GM12878 (cell line): ENCODE measurements around the gene HTR1A. TPM values are rescaled to one million over a fixed set of nuclear protein-coding genes. Genes with fewer than 3 reads are reported as not detected.

Experiments used
- ATAC-seq: fragments of 200-7000 bp; cut with Tn5 transposase; 3 replicates; pipeline ENCODE4 v1.9.1; 2020; ENCODE audit warnings: mild to moderate bottlenecking, moderate library complexity
- BruUV-seq: library from RNA; stranded (reverse); fragments of 400-500 nt; replicated peaks from 2 replicates; lab custom pipeline; 2021; lab: Mats Ljungman, UMichigan
- CTCF ChIA-PET: fragments of 300-600 bp; sonication (Branson Sonifier 250); formaldehyde crosslinking; extraction: SDS; loops from one replicate; lab custom pipeline; 2021; ENCODE audit warnings: inconsistent platforms; lab: Yijun Ruan, JAX
- POLR2A ChIA-PET: fragments of 350-600 bp; formaldehyde crosslinking; extraction: SDS; loops from one replicate; lab custom pipeline; 2021; ENCODE audit warnings: inconsistent platforms; lab: Charles Lee
- RAD21 ChIA-PET: fragments of 300-600 bp; sonication (Branson Sonifier 250); formaldehyde crosslinking; loops from one replicate; lab custom pipeline; 2023; ENCODE audit warnings: antibody characterized with exemption; ENCODE audit not compliant: unreplicated experiment; lab: Charles Lee
- SMC1A ChIA-PET: fragments of 300-600 bp; sonication (Branson Sonifier 250); formaldehyde crosslinking; loops from one replicate; lab custom pipeline; 2023; ENCODE audit not compliant: unreplicated experiment, uncharacterized antibody; lab: Charles Lee
- DNase-seq: peaks from one replicate; pipeline ENCODE4 v3.0.0-alpha.2; 2011; ENCODE audit warnings: low read depth, low spot score
- FAIRE-seq: peaks from 3 replicates; lab custom pipeline; 2011; peaks lifted over from hg19 to GRCh38; lab: Jason Lieb, UNC
- H2AFZ ChIP-seq: 2 replicates; pipeline ENCODE4 v1.6.0; 2011; ENCODE audit warnings: low read depth, low read length, control low read depth; ENCODE audit not compliant: control insufficient read depth
- H3K27ac ChIP-seq: 2 replicates; pipeline ENCODE4 v1.5.1; 2011; ENCODE audit warnings: control low read depth; ENCODE audit not compliant: control insufficient read depth, insufficient read depth
- H3K27me3 ChIP-seq, 2 experiments: replicated peaks in 1 of 2; 2 replicates each; pipeline versions ENCODE4 v1.6.0 to v1.6.1; 2011; ENCODE audit warnings: low read length in 1 of 2; ENCODE audit not compliant: control insufficient read depth in 2 of 2, insufficient read depth in 2 of 2
- H3K36me3 ChIP-seq, 2 experiments: 2 replicates each; pipeline ENCODE4 v1.5.1; 2011; ENCODE audit warnings: low read length in 1 of 2; ENCODE audit not compliant: control insufficient read depth in 2 of 2, insufficient read depth in 2 of 2
- H3K4me1 ChIP-seq: 2 replicates; pipeline ENCODE4 v1.6.1; 2011; ENCODE audit warnings: mild to moderate bottlenecking, low read length, moderate library complexity, mixed read lengths; ENCODE audit not compliant: control insufficient read depth, insufficient read depth
- H3K4me2 ChIP-seq: 2 replicates; pipeline ENCODE4 v1.6.0; 2011; ENCODE audit warnings: control low read depth; ENCODE audit not compliant: control insufficient read depth, insufficient read depth
- H3K4me3 ChIP-seq: fragments of 200-600 bp; sonication (generic); 2 replicates; pipeline ENCODE4 v1.5.1; 2016
- H3K79me2 ChIP-seq: 2 replicates; pipeline ENCODE4 v1.6.0; 2011; ENCODE audit warnings: low read length; ENCODE audit not compliant: control insufficient read depth, insufficient read depth
- H3K9ac ChIP-seq: 2 replicates; pipeline ENCODE4 v1.8.0; 2011; ENCODE audit warnings: low read length, control low read depth, mixed read lengths; ENCODE audit not compliant: control insufficient read depth, insufficient read depth
- H3K9me3 ChIP-seq: replicated peaks from 3 replicates; pipeline ENCODE4 v1.5.1; 2011; ENCODE audit warnings: mild to moderate bottlenecking, low read length; ENCODE audit not compliant: control insufficient read depth, insufficient read depth
- H4K20me1 ChIP-seq: 2 replicates; pipeline ENCODE4 v1.6.0; 2011; ENCODE audit not compliant: control insufficient read depth, insufficient read depth
- PAX5 ChIP-seq: IDR thresholded peaks from 2 replicates; pipeline ENCODE4 v1.6.1; 2011; ENCODE audit warnings: low read depth, low read length, borderline replicate concordance
- WGBS: methylation state at CpG from one replicate; pipeline ENCODE4 v1.1.6; 2016; ENCODE audit warnings: low lambda C conversion rate; ENCODE audit not compliant: insufficient replicate concordance, insufficient coverage; ENCODE audit errors: missing lambda C conversion rate; 5-methylcytosine and 5-hydroxymethylcytosine counted together
- in situ Hi-C: fragments of 300-500 bp; cut with MboI; formaldehyde crosslinking; loops from 9 replicates; pipeline ENCODE4 v1.14.3; 2018; ENCODE audit warnings: mixed read lengths
- intact Hi-C: fragments of 100-400 bp; cut with micrococcal nuclease; formaldehyde crosslinking; loops from one replicate; pipeline ENCODE4 v1.14.2; 2022; ENCODE audit not compliant: unreplicated experiment
- polyA plus RNA-seq, 11 experiments: library from polyadenylated mRNA; depleted of rRNA in 4 of 11; unstranded in 6 of 11; stranded (reverse) in 5 of 11; fragments of >200 nt; fragmentation: Nextera tagmentation in 4 of 11; fragmentation: Illumina TruSeq in 1 of 11; extraction: Ambion mirVana in 4 of 11; extraction: Trizol in 1 of 11; gene quantifications; 1 replicate in 1 of 11; 2 replicates in 10 of 11; pipeline versions ENCODE4 v1.2.1 to v1.2.3, GENCODE V29; 2011 to 2016; ENCODE audit warnings: inconsistent platforms in 2 of 11, missing spikeins in 2 of 11, low read depth in 1 of 11
- total RNA-seq, 4 experiments: library from RNA; depleted of rRNA in 3 of 4; stranded (reverse); fragments of >200 nt in 3 of 4; fragmentation: Illumina TruSeq in 1 of 4; extraction: Trizol in 1 of 4; gene quantifications; 2 replicates each; pipeline versions ENCODE4 v1.2.1 to v1.2.3, GENCODE V29; 2013 to 2021

The HTR1A gene
- total and polyA plus RNA-seq, 10 of the 15 experiments (the other 5 are each of a cell fraction or from before 2014, with no cell fraction given), result not detected

DNA sequence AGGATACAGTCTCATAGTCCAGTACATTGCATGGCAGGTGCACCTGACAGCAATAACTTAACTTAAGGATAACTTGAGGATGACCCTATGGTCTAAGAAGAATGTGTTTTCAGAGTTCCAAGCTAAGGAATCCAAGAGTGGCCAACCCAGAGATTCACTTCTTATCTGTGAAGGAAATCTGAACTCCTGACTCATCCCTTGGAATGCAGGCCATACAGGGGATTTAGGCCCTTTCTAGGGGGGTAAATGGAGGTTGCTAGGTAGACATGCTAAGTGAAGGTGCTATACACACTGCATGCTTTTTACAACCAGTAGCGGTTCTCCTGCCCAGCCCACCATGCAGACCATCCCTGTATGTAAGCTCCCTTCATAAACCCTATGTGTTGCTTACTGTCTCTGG, 50.4 kb downstream of the HTR1A start:
- WGBS, result 24% methylated on average over 1 of the region's 1 CpG
- intact Hi-C loops (no loop called here), in situ Hi-C loops (no loop called here)
- H3K9ac ChIP-seq, result no peak overlapping the region
- ChIA-PET CTCF (no interaction called here), RAD21 (no interaction called here), POLR2A (no interaction called here)
- no peaks in the 10 kb centered on the region for H3K36me3 ChIP-seq
- no peak overlapping the region for H2AFZ ChIP-seq
- no peak for DNase-seq
- no peaks in the 10 kb centered on the region; the same call in 1 of the 2 replicates for H4K20me1 ChIP-seq
- FAIRE-seq, result no peak
- H3K27me3 ChIP-seq, result no peaks in the 10 kb centered on the region
- no peak overlapping the region for H3K4me3 ChIP-seq
- no peaks in the 10 kb centered on the region for H3K79me2 ChIP-seq
- no peak overlapping the region for H3K27ac ChIP-seq
- H3K4me2 ChIP-seq, result no peak overlapping the region
- no TSS peak for BruUV-seq
- ATAC-seq, result no peak
- no peak for TF ChIP-seq PAX5
- TF ChIP-seq, all 136 proteins: peak for 0
- H3K9me3 ChIP-seq, result no peaks in the 10 kb centered on the region
- SMC1A ChIA-PET, result no interaction called here
- H3K4me1 ChIP-seq, result no peaks in the 10 kb centered on the region

Other genes starting within 250 kb of the HTR1A start
- 0.87 and 1.2 TPM in 2 replicates for gene RNF180, start 203.4 kb upstream of the HTR1A start, total RNA-seq (2014; rRNA removed)
- gene RNF180, start 203.4 kb upstream of the HTR1A start, total RNA-seq (2014; rRNA removed; fragmentation: Illumina TruSeq; extraction: Trizol), result 1.1 and 1.5 TPM in 2 replicates
- 0.69 and 0.90 TPM in 2 replicates for gene RNF180, start 203.4 kb upstream of the HTR1A start, total RNA-seq (2021)
- 0.75 and 0.88 TPM in 2 replicates for gene RNF180, start 203.4 kb upstream of the HTR1A start, polyA plus RNA-seq (2011; rRNA removed)
- 0.87 and 0.94 TPM in 2 replicates for gene RNF180, start 203.4 kb upstream of the HTR1A start, polyA plus RNA-seq (2014; fragmentation: Illumina TruSeq; extraction: Trizol)
- gene RNF180, start 203.4 kb upstream of the HTR1A start, polyA plus RNA-seq (2014; fragmentation: Nextera tagmentation; extraction: Ambion mirVana), result under 1 TPM; 0.16 to 0.20 TPM
- gene RNF180, start 203.4 kb upstream of the HTR1A start, polyA plus RNA-seq (2014; rRNA removed), result 0.15 and 0.72 TPM in 2 replicates
- under 1 TPM; 0.24 to 0.48 TPM for gene RNF180, start 203.4 kb upstream of the HTR1A start, polyA plus RNA-seq (2016; fragmentation: Nextera tagmentation; extraction: Ambion mirVana)